Mammary epithelial cell (primary cell): ENCODE measurements around the gene ATP5PB.

Experiments
- CTCF ChIP-seq, 2 donors: IDR thresholded peaks in 1 of 2; conservative IDR thresholded peaks in 1 of 2; 2 replicates each; pipeline ENCODE4 v1.5.1; 2011 to 2012; ENCODE audit warnings: inconsistent platforms in 2 of 2, low read length in 2 of 2, mild to moderate bottlenecking in 2 of 2, control low read depth in 1 of 2, low read depth in 1 of 2; ENCODE audit not compliant: insufficient read depth in 1 of 2; ENCODE audit errors: extremely low read depth in 1 of 2
- EZH2 ChIP-seq: IDR thresholded peaks from 2 replicates; pipeline ENCODE4 v1.6.1; 2012; ENCODE audit warnings: low read length, inconsistent platforms, borderline replicate concordance

GRCh38 chr1:111474521-111474920 lies 25.3 kb downstream of the ATP5PB start:
- TF ChIP-seq CTCF (conservative IDR thresholded peaks at IDR 0.05 in 1 of 2, IDR thresholded peaks at IDR 0.05 in 1 of 2; ENCODE audit: extremely low read depth in 1 of 2, insufficient read depth in 1 of 2, low read depth in 1 of 2, low read length in 2 of 2): no peak
- TF ChIP-seq EZH2: no peak
